Erythroblast (primary cell): ENCODE results near the gene LHPP.

Experiments
- DNase-seq, 2 experiments: peaks; one replicate each; lab custom pipeline; 2025; lab: John Stamatoyannopoulos, UW
- GATA1 ChIP-seq: IDR thresholded peaks from 2 replicates; pipeline ENCODE4 v1.6.1; 2011; ENCODE audit warnings: low read depth, mild to moderate bottlenecking, control low read depth, low read length, moderate library complexity
- POLR2A ChIP-seq: IDR thresholded peaks from 2 replicates; pipeline ENCODE4 v1.6.1; 2011; ENCODE audit warnings: mild to moderate bottlenecking, low read length

The LHPP gene

DNA sequence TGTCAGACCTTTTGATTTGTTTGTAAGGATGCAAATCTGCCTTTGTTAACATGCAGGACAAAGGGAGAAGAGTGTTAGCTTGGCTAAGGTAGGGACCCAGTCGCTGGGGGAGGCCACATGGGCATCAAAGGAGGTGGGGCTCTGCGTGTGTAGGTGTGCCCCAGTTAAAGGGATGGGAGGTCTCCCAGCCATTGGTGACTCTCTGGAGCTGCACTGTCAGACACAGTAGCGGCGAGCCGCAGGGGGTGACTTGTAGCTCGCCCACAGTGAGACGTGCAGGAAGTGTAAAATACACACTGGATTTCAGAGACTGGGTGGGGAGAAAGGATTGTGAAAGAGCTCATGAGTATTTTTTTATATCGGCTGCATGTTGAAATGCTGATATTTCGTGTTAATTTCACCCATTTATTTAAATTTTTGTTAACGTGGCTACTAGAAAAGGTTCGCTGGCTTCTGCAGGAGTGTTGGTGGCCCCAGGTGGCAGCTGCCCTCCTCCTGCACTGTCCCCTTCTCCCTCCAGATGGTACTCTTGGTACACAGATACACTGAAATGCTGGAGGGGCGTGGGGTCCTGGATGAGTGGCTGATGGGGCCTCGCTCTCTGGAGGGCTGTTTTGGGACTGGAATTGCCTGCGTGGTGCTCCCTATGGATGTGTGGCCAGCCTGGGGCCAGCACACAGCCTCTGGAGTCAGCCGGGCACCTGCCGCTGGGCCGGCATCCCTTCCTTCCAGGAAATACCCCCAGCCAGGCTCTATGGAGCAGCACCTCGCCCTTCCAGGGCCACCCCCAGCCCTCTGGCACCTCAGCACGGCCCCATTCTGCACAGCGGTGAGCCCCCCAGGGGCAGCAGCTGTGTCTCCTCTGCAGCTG, 59.2 kb downstream of the LHPP start:
- DNase-seq, result no peak
- TF ChIP-seq GATA1, result no peak
- no peak for TF ChIP-seq POLR2A

DNA sequence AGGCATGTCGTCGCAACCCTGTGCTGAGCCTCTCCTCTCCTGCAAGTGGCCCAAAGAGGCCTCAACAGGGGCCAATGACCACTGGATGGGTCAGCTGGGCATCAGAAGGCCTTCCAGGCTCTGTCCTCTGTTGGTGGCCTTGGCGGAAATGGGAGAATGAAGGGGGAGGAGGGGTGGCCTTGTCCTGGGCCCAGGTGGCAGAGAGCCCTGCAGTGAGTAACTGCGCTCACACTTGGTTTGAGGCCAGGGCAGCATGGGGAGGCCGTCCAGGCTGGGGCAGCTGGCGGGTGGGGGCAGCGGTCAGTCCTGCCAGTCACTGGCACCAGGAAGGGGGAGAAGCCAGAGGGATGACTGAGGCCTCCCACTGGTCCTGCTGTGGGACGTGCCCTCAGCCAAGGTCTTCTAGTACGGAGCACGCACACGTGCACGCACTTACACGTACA, 59.8 kb downstream of the LHPP start:
- DNase-seq, result no peak
- TF ChIP-seq POLR2A, result no peak
- TF ChIP-seq GATA1, result no peak

DNA sequence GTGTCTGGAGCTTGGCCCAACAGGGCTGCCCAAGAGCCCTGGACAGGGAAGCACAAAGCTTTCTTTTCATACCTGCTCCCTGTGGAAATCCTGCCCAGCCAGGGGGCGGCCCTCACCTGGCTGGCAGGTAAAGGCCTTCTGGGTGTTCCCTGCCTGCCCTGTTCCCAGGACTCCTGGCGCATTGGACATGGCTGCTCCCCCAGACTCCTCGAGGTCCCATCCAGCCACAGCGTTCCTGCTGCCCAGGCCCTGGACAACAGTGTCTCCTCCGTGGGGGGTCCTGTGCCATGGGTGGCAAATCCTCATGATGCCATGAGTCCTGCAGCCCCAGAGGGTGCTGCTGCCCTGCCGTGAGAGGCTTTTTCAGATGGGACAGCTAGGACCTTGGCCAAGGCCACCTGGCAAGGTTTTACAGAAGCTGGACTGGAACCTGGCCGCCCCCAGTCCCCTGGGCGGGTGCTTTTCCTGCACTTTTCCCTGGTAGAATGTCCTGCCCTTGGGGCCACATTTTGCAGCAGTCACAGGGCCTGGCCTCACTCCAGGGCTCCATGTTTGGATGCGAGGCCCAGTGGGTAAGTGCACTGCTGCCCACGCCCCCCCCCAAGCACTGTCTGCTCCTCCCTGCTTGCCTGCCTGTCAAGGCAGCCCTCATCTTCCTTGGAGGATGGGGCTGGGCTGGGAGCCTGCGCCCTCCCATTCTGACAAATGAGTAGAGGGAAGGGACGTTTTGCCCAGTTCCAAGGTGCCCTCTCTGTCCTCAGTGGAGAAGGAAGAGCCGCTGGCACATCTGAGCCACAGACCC, 60.7 kb downstream of the LHPP start:
- peak in 1 of 2 experiments; percentile 28 for DNase-seq
- TF ChIP-seq GATA1 (no peak), POLR2A (no peak)

DNA sequence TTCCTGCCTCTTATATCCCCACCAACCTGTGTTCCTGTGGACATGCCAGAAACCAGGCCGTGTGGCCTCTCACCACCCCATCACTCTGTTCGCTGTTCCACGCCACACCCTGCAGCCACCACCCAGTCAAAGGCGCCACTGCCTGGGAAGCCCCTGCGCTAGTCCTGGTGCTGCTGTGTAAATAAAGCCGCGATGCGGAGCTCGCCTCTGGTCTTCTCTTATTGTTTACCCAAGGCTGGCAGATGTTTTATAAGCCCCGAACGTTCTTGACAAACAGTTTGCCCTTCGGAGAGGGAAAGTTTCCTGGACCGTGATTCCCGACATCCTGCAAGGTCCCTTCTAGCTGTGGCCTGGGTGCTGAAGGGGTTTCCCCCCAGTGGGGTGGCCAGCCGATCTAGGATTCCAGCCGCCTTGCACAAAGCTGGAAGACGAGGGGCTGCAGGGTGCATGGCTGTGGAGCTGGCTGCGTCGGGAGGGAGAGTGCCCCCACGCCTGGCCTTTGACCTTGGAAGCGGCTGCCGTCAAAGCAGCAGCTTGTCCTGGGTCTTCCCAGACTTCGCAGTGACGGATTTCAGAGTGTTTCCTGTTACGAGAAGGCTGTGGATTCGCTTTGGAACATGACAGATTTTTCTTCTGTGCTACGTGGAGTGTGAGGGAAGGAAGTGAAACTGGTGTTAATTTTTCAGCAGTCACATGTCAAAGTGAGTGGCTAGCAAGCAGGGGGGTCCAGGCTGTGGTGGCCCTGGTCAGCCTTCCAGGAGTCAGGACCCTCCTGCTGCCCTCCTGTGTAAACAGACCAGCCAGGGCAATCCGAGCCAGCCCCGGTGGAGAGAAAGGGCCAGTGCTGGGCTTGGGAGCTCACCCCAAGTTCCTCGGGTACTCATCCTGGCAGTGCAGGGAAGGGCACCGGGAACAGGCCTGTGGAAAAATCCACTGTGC, 61.6 kb downstream of the LHPP start:
- no peak for TF ChIP-seq POLR2A
- DNase-seq, result no peak

DNA sequence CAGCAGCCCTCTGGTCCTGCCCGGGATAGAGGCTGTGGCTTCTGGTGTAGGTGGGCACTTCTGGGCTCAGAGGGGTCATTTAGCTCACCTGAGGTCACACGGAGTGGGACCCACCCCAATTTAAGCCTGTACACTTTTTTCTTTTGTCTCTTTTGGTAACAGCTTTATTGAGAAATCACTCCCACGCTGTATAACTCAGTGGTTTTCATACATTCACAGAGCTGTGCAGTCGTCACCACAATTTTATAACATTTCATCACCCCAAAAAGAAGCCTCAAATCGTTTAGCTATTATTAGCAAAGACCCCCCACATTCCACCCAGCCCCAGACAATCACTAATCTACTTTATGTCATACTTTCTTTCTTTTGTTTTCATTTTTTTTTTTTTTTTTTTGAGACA, 62.3 kb downstream of the LHPP start:
- TF ChIP-seq GATA1 (no peak), POLR2A (no peak)
- no peak for DNase-seq

DNA sequence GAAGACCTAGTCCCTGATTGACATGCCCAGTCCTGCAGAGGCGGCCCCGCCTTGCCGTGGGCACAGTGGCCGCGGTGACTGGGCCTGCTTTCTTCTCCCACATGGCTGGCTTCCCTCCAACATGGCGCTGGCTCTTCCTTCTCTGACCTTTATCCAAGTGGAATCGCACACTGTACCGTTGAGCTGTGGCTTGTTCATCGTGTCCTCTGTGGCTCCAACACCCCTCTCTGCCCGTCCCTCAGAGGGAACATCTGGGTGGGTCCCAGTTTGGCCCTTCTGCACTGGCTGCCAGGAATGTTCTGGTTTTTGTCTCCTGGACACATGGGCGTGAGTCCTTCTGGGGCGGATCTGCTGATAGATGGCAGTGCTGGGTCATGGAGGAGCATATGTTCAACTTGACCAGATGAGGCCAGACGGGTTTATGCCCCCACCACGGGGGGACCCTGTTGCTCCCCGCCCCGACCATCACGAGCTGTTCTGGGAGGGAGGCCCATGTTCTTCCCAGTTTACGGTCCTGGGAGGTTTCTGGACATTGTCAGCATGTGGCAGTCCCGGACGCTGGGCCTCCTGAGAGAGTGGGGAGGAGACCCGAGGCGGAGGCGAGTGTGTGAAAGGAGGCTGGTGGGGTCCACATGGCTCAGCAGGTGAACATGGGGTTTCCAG, 63.5 kb downstream of the LHPP start:
- no peak for DNase-seq
- TF ChIP-seq GATA1, result no peak
- TF ChIP-seq POLR2A, result no peak

DNA sequence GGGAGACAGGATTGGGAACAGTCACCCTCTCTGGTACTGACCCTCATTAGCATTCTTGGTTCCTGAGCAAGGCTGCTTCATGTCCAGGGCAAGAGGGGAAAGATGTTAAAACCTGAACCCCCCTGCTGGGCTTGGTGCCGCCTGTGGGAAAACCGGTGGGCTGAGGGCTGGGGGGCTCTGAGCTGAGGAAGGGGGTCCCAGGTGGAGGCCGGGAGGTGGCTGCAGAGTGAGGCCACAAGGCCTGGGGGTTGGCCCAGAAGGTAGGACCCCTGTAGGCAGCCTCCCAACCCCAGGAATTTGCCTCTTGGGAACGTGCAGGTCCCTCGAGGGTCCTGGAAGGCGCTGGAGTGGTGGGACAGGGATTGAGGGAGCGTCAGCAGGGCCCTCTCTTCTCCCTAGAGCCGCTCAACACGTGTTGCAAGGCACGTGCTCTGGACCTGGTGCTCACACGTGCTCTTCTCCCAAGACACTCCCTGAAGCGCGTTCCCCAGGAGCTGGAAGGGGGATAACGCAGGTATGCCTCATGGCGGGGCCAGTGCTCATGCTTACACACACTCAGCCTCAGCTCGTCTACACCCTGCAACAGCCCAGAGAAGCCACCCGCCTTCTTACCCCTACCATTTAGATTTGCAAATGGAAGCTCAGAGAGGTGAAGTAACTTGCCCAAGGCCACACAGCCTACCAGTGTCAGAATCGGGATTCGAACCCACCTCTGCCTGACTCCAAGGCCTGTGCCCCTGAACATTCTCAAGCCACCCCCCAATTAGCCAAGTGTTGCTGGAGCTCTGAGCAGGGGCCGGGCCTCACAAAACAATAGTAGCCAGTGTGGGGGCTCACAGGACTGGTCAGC, 64.4 kb downstream of the LHPP start:
- TF ChIP-seq POLR2A (no peak), GATA1 (no peak)
- no peak for DNase-seq

DNA sequence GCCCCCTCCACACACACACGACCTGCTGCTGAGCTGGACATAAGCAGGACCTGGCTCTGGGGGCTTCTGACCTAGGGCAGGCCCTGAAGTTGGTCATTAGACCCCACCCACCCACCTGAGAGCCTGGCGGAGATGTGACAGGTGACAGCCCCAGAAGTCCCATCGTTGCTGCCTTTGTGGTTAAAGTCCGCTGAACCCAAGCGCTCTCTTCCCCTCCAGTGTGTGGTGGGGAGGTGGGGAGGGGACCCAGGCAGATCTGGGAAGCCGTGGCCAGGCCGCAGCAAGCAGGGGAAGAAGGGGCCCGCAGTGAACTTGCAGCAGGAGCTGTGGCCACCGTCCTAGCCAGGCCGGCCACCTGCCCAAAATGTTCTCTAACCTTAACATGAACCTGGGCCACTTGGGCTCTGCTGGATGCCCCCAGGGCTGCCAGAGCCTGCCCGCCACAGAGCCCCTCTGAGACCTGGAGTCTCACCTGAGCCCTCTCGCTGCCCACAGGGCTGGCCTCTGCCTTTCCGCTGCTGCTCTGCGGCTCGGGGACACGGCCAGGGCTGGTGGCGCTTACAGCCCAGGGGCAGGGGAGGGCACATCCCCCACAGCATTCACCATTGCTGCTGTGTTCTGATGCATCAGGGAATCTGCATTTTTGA, 65.1 kb downstream of the LHPP start:
- no peak for DNase-seq
- no peak for TF ChIP-seq POLR2A
- no peak for TF ChIP-seq GATA1

DNA sequence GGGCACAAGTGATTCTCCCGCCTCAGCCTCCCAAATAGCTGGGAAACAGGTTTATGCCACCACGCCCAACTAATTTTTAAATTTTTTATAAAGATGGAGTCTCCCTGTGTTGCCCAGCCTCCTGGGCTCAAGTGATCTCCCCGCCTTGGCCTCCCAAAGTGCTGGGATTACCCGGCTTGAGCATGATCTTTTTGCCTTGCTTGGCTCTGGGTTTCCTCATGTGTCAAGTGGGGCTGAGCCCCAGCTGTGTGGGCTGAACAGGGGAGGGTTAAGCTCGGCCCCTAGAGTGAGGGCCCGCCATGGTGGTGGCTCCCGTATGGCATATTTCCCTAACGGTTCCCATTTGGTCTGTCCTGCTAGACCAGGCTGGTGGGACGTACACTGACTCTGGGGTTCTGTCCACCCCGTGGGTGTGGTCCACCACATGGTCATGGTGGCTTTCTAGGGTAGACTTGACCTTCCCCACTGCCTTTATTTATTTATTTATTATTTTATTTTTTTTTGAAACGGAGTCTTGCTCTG, 66.3 kb downstream of the LHPP start:
- TF ChIP-seq GATA1, result no peak
- no peak for TF ChIP-seq POLR2A
- no peak for DNase-seq

DNA sequence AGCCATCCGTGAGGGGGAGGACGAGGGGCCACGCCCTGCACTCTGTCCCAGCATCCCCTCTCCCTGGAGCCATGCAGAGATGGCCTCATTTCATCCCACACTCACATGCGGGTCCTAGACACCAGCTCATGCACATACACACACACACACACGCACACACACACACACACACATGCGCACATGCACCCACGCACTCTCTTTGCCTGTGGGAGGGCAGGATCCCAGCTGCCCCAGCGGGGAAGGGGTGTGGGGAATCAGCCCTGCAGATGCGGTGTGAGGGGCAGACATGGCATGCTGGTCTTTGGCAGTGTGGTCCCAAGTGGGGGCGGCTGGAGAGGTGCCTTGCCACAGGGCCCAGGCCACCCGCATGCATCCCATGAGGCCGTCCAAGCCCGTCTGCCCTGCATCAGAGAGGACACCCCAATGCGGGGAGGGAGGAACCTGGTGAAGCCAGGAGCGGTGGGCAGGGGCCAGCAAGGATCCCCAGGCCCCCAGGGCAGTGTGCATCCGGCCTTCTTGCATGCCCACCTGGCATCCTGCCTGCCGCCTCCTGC, 68.1 kb downstream of the LHPP start:
- DNase-seq, result no peak
- TF ChIP-seq GATA1 (no peak), POLR2A (no peak)

DNA sequence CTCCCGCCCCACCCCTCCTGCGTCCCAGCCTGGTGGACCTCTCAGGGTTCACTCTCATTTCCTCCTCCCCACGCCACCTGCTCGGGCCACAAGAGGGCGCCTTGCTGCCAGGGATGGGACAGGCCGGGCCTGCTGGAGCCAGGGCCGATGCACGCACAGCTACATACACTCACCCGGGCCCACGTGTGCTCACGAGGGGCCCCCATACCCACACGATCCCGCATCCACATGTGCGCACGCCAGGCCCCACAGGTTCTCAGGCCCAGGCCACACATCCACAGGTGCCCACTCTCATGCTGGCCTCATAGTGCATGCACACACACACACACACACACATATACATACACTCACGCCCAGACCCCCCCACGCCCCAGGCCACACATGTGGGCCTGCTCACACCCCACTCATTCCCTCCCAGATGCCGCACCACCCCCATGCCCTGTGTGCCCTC, 68.6 kb downstream of the LHPP start:
- DNase-seq, result peak; percentile 81 to 89
- TF ChIP-seq GATA1, result no peak
- TF ChIP-seq POLR2A, result no peak

DNA sequence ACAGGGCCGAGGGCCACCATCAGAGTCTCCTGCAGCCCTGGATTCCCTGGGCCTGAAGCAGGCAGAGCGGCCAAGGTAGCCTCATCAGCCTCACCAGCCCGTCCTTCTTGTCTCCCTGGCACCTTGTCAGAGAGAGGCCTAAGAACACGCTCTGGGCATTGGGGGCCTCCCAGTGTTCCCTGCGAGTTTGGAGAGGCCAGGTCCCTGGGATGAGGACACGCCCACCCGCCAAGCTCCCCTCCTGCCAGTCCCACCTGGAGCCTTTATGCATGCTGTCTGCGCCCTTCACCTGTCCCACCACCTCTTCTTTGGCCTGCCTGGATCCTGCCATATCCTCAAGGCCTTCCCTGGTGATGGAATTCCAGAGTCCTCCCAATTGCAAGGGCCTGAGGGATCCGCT, 69.2 kb downstream of the LHPP start:
- no peak for DNase-seq
- TF ChIP-seq POLR2A (no peak), GATA1 (no peak)
